HG03575 (cell line): ENCODE measurements around the gene BMAL2.

Source experiments
- ATAC-seq: cut with Tn5 transposase; IDR thresholded peaks from one replicate; pipeline ENCODE4 v1.9.1; 2021; ENCODE audit not compliant: unreplicated experiment, insufficient number of reproducible peaks, low FRiP score; ENCODE audit errors: extremely low read depth

The BMAL2 gene, protein sequence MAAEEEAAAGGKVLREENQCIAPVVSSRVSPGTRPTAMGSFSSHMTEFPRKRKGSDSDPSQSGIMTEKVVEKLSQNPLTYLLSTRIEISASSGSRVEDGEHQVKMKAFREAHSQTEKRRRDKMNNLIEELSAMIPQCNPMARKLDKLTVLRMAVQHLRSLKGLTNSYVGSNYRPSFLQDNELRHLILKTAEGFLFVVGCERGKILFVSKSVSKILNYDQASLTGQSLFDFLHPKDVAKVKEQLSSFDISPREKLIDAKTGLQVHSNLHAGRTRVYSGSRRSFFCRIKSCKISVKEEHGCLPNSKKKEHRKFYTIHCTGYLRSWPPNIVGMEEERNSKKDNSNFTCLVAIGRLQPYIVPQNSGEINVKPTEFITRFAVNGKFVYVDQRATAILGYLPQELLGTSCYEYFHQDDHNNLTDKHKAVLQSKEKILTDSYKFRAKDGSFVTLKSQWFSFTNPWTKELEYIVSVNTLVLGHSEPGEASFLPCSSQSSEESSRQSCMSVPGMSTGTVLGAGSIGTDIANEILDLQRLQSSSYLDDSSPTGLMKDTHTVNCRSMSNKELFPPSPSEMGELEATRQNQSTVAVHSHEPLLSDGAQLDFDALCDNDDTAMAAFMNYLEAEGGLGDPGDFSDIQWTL

DNA sequence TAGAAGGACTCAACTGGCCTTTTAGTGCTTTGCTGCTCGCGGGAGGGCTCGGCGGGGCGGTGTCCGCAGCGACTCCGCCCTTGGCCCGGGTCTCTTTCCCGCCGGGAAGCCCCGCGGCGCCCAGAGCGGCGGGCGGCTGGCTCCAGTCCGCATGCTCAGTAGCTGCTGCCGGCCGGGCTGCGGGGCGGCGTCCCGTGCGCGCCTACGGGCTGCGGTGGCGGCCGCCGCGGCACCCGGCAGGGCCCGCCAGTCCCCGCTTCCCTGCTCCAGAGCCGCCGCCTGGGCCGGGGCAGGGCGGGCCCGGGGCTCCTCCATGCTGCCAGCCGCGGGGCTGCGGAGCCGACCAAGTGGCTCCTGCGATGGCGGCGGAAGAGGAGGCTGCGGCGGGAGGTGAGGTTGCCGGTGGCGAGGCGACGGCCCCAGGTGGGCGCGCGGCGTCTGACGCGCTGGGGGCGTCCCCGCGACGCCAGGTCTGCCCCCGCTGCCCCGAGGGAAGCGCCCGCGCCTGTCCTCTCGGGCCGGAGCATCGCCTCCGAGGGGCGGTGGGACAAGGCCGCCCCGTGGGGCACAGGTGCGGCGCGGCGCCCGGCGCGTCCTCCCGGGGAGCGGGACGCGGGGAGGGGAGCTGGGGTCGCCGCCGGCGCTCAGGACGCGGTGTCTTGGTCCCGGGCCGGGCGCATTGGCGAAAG is at the start of gene BMAL2:
Gene BMAL2 (plus strand): TSS at position 123 of the 689 bp plus-strand sequence. CDS start 237 bp downstream, at position 360.
- no peak for ATAC-seq

DNA sequence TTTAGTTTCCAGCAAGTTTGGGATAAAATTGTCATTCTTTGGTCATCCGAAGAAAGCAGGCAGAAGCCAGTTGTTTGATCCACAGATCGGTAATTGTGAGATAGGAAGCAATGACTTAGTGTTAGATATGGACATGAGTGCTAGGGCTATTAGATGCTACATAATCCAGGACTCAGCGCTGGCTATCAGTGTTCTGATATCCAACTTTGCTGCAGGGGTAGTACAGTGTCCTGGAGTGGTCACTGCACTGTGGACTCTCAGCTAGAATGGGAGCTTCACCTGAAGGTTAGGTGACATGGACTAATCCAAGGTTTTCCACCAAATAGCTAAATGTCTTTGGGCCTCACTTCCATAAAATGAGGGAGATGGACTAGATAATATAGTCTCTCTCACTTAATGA is 48.6 kb upstream of the BMAL2 start:
- no peak for ATAC-seq

DNA sequence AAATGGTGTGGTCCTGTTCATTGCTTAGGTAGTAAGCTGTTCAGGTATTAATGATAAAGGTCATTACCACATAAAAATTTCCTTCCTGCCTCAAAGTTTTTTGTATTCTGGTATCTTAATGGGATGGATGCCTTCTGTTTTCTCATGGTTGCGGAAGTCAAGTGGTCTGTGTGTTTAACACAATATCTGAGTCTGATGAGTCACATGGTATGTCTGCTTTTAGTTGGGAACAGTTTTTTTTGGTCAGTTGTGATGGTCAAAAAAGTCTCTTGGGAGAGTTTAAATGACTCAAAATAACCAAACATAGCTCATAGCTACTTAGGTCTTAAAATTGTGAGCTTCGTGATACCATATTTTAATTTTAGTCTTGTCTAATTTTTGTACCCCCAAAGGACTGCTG is 47.9 kb upstream of the BMAL2 start:
- ATAC-seq: peak; percentile 56

DNA sequence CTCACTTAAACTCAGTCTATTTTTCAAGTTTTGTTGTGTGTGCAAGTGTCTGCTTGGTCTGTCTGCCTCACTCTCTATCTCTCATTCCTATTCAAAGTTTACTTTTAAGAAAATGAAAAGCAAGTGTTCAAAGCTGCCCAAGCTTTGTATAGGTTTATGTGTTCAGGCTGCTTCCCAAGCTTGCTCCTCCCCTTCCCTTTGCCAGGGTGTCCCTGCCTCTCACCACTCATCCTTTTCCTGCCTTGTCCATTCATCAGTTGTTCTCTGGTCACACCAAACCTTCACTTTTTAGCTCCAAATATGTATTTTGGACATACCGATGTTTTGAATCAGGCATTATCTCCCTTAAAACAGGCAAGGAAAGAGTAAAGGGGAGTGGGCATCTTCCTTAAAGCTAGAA is 47.2 kb upstream of the BMAL2 start:
- ATAC-seq: no peak

DNA sequence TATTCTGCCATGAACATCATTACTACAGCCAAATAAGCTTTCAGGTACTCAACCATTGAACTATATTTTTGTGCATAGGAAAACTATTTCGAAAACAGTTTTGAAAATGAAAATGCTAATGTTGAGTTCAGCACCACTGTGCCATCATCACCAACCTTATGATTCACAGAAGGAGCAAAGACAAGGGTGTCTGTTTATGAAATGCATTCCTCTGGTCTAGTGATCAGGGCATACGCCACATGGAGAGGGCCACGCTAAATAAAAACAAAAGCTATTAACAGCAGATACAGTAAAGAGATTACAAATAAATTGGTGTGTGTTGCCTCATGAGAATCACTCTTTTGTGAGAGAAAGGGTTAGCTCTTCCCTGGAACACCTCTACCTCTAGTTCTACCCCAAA is 43.2 kb upstream of the BMAL2 start:
- no peak for ATAC-seq

DNA sequence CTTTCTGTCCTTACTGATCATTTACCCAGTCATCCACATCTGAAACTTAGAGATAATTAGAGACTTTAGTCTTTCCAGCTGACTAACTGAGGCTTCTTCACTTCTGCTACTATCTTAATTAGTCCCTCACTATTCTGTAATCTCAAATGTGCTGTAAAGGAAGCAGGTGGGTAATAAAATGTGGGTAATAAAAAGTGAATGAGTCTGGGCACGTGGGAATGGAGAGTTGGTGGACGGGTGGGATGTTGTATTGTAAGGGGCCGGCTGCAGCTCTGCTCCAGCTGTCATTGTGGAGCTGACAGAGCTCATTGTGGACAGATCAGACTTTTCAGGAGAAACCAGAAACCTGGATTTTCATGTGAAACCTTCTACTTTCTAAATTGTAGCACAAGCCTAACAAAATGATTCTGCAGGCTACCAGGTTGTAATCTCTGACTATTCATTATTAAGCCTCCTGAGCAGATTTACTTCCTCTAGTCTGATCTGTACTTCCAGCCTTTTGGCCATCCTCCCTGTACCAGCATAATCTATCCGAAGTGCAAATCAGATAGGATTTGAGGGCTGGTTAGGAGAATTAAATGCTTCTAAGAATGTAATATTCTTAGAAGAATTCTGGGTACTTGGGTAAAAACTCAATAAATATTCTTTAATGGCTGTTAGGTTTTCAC is 42.0 kb upstream of the BMAL2 start:
- ATAC-seq: no peak

DNA sequence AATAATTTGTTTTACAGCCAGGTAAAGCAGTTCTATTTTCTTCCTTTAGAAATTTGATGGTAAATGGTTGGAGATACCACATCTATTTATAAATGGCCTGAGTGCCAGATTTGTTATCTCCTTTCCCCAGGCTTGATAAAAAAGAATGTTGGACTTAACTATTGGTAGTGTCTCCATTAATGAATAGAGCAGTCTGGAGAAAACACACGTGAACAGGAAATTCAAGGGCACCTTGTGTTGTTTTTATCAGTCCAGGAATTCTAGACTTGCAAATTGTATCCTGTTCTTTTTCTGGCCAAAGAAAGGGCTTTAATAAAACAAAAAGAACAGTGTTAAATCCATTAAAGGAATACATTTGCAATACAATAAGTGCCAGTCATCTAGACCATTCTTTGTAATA is 40.8 kb upstream of the BMAL2 start:
- no peak for ATAC-seq

DNA sequence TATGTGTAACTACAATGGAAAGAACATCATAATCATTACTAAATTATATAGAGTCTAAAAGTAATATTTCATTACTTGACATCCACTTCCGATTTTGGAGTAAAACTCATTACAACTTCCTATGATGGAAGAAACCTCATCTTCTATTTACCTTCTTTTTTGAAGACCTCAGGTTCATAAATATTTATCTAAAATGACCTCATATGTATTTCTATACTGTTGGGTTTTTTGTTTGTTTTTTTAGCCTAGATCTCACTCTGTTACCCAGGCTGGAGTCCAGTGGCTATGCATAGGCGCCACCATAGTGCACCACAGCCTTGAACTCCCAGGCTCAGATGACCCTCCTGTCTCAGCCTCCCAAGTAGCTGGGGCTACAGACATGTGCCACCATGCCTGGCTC is 39.9 kb upstream of the BMAL2 start:
- ATAC-seq: no peak

DNA sequence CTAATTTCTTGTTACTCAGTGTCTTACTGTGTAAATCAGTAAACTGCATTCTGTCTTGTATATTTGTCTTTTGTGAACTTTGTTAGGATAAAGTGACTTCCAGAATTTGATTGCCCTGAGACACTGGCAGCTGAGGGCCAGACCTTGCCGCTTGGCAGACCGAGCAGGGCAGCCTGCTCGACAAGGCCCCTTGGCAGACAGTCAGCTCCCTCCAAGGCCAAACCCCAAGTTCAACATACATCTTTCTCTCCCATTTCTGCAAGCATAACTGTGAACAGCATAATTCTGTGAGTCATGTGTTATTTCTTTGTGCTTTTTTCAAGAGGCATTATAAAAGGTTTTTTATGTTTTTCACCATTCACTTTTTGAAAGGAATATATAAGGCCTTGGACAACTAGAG is 39.2 kb upstream of the BMAL2 start:
- ATAC-seq: no peak

DNA sequence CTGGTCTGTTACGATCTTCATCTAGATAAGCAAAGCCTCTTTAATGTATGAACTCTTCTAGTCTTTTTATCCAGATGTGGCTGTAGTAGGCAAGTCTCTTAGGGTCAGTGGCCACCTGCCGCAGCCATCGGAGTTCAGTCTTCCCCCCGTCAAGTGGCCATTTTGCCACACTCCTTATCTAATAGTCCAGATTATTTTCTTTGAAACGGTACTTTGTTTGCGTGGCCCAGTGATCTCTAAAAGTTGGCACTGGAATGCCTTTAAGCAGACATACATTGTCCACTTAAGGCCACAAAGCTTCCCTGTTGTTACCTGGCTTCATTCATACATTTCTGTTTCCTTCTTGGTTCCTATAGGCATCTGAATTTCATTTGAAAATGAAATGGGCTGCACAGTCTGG is 36.0 kb upstream of the BMAL2 start:
- no peak for ATAC-seq

DNA sequence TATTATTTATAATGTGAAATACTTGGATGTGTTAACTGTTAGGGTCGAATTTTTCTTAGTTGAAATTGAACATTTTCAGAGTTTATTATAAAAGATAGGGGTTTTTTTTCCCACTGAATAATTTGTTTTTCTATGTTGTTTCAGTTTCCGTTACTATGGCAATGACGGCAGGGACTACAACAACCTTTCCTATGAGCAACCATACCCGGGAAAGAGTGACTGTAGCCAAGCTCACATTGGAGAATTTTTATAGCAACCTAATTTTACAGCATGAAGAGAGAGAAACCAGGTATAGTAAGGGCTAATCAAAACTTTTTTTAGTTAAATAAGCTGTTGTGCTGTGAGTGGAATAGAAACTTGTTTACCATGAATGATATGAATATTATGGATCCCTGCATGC is 35.1 kb upstream of the BMAL2 start:
- no peak for ATAC-seq

DNA sequence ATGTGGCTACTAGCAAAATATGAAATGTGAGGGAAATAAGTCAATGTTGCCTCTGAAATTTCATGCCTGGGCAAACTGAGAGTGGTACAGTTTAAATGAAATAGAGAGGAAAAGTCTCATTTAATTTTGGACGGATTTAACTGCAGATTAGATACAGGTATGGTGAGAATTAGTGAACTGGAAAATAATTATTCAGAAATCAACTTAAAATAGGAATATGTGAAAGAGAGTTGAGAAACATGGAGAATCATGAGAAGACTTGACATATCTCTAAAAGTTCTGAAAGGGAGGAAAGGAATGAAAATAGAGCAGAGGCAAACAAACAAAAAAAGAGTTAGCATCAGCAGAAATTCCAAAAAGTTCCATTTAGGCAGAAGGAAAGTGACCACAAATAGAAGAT is 33.5 kb upstream of the BMAL2 start:
- no peak for ATAC-seq

DNA sequence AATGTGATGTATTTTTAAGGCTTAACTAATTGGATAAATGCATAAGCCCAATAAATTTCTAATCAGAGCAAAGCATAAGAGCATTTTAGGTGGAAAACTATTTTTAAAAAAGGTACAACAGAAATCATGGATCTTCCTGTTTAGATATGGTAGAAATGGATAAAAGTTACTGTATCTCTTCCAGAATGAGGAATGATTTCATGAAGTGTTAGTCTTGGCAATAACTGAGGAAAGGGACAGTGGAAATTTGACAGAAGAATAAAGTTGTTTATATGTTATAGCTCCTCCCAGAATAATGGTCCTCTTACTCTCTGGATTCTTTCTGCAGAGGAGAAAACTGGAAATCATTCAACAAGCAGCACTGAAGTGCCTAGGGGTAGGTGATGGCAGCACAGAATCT is 32.4 kb upstream of the BMAL2 start:
- ATAC-seq: no peak

DNA sequence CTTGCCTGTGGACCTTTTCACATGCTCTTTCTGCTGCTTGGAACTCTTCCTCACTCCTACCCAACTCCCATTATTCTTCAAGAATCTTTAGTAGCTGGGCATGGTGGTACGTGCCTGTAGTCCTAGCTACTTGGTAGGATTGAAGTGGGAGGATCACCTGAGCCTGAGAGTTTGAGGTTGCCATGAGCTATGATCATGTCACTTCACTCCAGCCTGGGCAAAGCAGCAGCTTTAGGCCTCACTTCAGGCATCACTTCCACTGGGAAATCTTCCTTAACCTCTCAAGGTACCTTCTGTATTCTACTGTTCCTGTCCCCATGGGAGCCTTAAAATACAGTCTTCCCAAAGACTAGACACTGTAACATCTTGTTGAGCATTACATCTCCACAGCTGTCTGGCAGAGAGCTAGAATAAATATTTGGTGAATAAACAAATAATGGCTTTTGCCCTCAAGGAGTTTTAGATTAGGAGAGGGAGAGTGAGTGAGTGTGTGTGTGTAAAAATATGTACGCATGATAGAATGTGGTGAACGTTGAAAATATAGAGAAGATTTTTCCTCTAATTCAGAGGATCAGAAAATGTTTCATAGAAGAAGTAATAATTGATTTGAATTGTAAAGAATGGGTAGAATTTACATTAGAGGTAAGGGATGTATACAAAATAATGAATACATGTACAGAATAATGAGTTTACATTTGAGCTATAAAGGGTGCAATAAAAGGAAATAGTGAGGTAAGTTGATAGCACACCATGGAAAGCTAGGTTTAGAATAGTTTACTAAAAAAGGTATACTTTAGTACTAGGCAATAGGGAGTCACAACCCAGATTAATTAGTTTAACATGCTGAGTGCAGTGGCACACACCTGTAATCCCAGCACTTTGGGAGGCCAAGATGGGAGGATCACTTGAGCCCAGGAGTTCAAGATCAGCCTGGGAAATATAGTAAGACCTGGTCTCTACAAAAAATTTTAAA is 29.2 kb upstream of the BMAL2 start:
- ATAC-seq: no peak

DNA sequence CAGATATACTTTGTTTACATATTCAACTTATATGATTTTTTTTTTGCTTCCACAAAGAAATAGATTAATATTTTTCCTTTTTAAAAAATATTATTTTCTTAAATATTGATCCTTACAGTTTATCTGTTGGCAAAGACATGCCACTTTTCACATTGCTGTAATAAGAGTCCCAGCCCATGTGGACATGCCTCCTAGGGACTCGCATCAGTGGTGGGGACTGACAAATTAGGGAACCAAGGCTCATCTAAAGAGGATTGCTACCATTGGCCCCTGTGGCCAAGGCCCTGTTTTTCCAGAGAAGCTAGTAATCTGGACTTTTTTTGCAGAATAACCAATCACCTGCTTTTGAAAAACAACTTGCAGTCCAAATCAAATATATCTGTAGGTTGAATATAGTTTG is 27.8 kb upstream of the BMAL2 start:
- ATAC-seq: no peak

DNA sequence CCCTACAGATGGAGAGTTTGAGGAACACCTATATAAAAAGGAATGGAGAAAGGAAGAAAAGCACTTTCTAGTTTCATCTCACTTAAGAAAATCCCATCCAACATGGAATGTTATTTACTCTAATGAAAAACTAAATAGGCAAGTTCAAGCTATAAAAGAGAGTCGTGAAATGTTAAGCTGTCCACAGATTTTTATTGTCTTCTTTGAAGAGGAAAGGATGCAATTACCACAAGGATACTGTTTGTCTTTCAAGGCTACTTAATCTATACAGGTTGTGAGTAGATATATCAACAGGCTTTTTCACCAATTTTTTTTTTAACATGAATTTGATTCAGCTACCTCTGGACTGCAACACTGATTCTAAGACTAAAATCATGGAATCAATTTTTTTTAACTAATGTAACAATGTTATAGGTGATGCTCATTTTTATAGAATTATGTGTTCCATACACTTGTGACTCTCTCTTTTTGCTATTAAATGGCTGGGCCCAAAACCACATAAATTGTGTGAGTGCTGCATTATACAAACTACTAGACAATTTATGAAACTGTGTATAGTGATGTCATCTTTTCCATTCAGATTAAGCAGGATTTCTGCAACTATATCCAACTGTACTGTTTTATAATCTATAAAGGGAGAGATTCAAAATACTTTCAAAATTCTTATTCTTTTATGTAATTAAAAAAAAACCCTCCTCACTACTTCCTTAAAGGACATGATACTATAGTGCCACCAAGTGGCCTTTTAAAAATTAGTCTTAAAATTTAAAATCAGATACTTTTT is 26.8 kb upstream of the BMAL2 start:
- ATAC-seq: no peak

DNA sequence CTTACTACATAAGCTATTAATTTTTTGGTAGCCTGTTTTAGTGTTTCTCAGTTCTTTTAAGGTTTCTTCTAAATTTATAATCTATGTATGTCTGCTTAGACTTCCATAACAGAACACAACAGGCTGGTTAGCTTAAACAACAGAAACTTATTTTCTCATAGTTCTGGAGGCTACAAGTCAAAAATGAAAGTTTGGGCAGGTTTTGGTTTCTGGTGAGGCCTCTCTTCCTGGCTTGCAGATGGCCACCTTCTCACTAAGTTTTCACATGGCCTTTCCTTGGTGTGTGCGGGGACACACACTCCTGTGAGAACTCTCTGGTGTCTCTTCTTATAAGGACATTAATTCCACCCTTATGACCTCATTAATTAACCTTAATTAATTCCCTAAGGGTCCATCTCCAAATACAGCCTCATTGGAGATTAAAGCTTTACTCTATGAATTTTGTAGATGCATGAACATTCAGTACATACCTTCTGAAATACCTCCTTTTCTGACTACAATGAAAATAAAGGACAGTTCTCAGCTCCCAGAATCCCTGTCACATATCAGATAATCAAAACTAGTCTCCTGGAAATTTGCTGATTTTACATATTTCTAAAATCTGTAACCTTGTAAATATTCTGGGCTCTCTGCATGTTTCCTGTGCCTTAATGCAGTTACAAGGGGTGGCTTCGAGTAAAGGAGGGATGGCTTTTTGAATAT is 23.2 kb upstream of the BMAL2 start:
- ATAC-seq: no peak
